Common myeloid progenitor, CD34-positive (primary cell): ENCODE results near the gene C19orf73.
"Not testable (repeated sequence)": the region's sequence is repeated elsewhere in the genome, so short reads cannot be mapped to it uniquely, and the experiment has no call there.

ENCODE experiments used
- CTCF ChIA-PET: fragments of 350-600 bp; sonication (Branson Sonifier 250); formaldehyde crosslinking; loops from one replicate; lab custom pipeline; 2021; ENCODE audit warnings: antibody characterized with exemption; lab: Charles Lee
- POLR2A ChIA-PET: fragments of 350-600 bp; sonication (Branson Sonifier 250); formaldehyde crosslinking; loops from one replicate; lab custom pipeline; 2021; ENCODE audit warnings: antibody characterized with exemption; lab: Charles Lee
- DNase-seq, 3 donors: peaks; one replicate each; pipeline versions ENCODE4 v3.0.0 to v3.0.0-alpha.2; 2013
- H3K27ac ChIP-seq, 2 experiments: 1 replicate in 1 of 2; 2 replicates in 1 of 2; pipeline ENCODE4 v1.7.0; 2013; ENCODE audit warnings: inconsistent platforms in 2 of 2, low read length in 2 of 2, mild to moderate bottlenecking in 2 of 2, low read depth in 1 of 2, moderate library complexity in 1 of 2; ENCODE audit not compliant: severe bottlenecking in 2 of 2, insufficient read depth in 1 of 2, poor library complexity in 1 of 2
- H3K27me3 ChIP-seq, 5 experiments: replicated peaks in 2 of 5; 1 replicate in 3 of 5; 2 replicates in 2 of 5; pipeline versions ENCODE4 v1.6.1 to v1.7.0; 2013; ENCODE audit warnings: low read length in 4 of 5, mild to moderate bottlenecking in 2 of 5, moderate library complexity in 2 of 5, inconsistent platforms in 1 of 5; ENCODE audit not compliant: insufficient read depth in 5 of 5, control insufficient read depth in 4 of 5
- H3K36me3 ChIP-seq, 4 experiments: 1 replicate in 2 of 4; 2 replicates in 2 of 4; pipeline versions ENCODE4 v1.6.1 to v1.7.0; 2013; ENCODE audit warnings: low read length in 3 of 4, control low read depth in 1 of 4, mild to moderate bottlenecking in 1 of 4; ENCODE audit not compliant: control insufficient read depth in 4 of 4, insufficient read depth in 4 of 4
- H3K4me1 ChIP-seq, 4 experiments: 1 replicate in 3 of 4; 2 replicates in 1 of 4; pipeline versions ENCODE4 v1.6.1 to v1.7.1; 2013; ENCODE audit warnings: low read length in 3 of 4, mild to moderate bottlenecking in 3 of 4, control low read depth in 1 of 4, inconsistent platforms in 1 of 4, moderate library complexity in 1 of 4; ENCODE audit not compliant: control insufficient read depth in 4 of 4, insufficient read depth in 4 of 4; ENCODE audit errors: control extremely low read depth in 1 of 4
- H3K4me3 ChIP-seq, 7 experiments: 1 replicate in 4 of 7; 2 replicates in 3 of 7; pipeline versions ENCODE4 v1.5.1 to v1.7.0; 2013; ENCODE audit warnings: mild to moderate bottlenecking in 7 of 7, low read length in 6 of 7, moderate library complexity in 6 of 7, inconsistent platforms in 2 of 7, low read depth in 2 of 7, control low read depth in 1 of 7; ENCODE audit not compliant: insufficient read depth in 4 of 7, control insufficient read depth in 1 of 7; ENCODE audit errors: extremely low read depth in 1 of 7
- H3K9me3 ChIP-seq, 5 experiments: 1 replicate in 4 of 5; 2 replicates in 1 of 5; pipeline versions ENCODE4 v1.6.1 to v1.7.1; 2013; ENCODE audit warnings: low read length in 4 of 5, mild to moderate bottlenecking in 2 of 5, inconsistent platforms in 1 of 5, low read depth in 1 of 5, moderate library complexity in 1 of 5; ENCODE audit not compliant: control insufficient read depth in 4 of 5, insufficient read depth in 2 of 5; ENCODE audit errors: control extremely low read depth in 1 of 5
- WGBS: methylation state at CpG from one replicate; pipeline ENCODE4 v1.1.5; 2013; ENCODE audit not compliant: insufficient coverage; 5-methylcytosine and 5-hydroxymethylcytosine counted together

The C19orf73 gene

DNA sequence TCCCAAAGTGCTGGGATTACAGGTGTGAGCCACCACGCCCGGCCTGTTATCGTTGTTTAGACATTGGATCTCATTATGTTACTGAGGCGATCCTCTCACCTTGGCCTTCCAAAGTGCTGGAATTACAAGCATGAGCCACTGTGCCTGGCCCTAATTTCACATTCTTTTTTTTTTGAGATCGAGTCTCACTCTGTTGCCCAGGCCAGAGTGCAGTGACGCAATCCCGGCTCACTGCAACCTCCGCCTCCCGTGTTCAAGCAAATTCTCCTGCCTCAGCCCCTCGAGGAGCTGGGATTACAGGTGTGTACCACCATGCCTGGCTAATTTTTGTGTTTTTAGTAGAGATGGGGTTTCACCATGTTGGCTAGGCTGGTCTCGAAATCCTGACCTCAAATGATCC lies 4.3 kb upstream of the C19orf73 start:
- peaks cover 1 to 24% (median 16%) of the 10 kb centered on the region in 4 experiments for H3K4me1 ChIP-seq
- 94% methylated on average over 10 of the region's 11 CpGs for WGBS
- DNase-seq, POLR2A ChIA-PET, H3K9me3 ChIP-seq, H3K36me3 ChIP-seq, H3K27ac ChIP-seq, H3K4me3 ChIP-seq: not testable (repeated sequence)
- CTCF ChIA-PET, result interaction anchor here (1.2 to 1.6 kb wide), 2 partner anchors 10 to 23 kb away, joined by 3 read pairs; partner anchors contain the start of gene LIN7B
- H3K27me3 ChIP-seq, result peaks cover 2 to 22% (median 11%) of the 10 kb centered on the region in 5 experiments

GRCh38 chr19:49121841-49122240 lies 2.9 kb upstream of the C19orf73 start:
- 82% methylated on average over 5 of the region's 10 CpGs for WGBS
- DNase-seq, H3K27ac ChIP-seq, H3K9me3 ChIP-seq, H3K4me3 ChIP-seq, H3K36me3 ChIP-seq, POLR2A ChIA-PET: not testable (repeated sequence)
- H3K4me1 ChIP-seq, result peaks cover 2 to 28% (median 24%) of the 10 kb centered on the region in 4 experiments
- H3K27me3 ChIP-seq, result peaks cover 2 to 22% (median 11%) of the 10 kb centered on the region in 5 experiments
- CTCF ChIA-PET, result interaction anchor here (1.6 to 2.5 kb wide), 4 partner anchors 16 to 27 kb away, joined by 3 to 11 read pairs (median 6); no protein-coding TSS in a partner anchor

GRCh38 chr19:49120868-49121267 lies 1.9 kb upstream of the C19orf73 start:
- Histone ChIP-seq H3K9me3 (no peaks in the 10 kb centered on the region), H3K4me1 (peaks cover 2 to 36% (median 25%) of the 10 kb centered on the region in 4 experiments)
- CTCF ChIA-PET, result interaction anchor here (0.7 to 2.5 kb wide), 6 partner anchors 15 to 233 kb away, joined by 3 to 11 read pairs (median 4); no protein-coding TSS in a partner anchor

GRCh38 chr19:49120325-49120683 lies 1.4 kb upstream of the C19orf73 start:
- DNase-seq, result no peak
- Histone ChIP-seq H3K4me3 (peak overlapping the region in 2 of 7 experiments; percentile 55 to 71), H3K27me3 (peaks cover 0 to 22% (median 11%) of the 10 kb centered on the region in 5 experiments), H3K27ac (no peak overlapping the region), H3K9me3 (no peaks in the 10 kb centered on the region), H3K36me3 (no peaks in the 10 kb centered on the region), H3K4me1 (peaks cover 2 to 36% (median 25%) of the 10 kb centered on the region in 4 experiments)
- CTCF ChIA-PET, result interaction anchor here (0.7 to 2.5 kb wide), 5 partner anchors 14 to 233 kb away, joined by 3 to 11 read pairs (median 4); no protein-coding TSS in a partner anchor
- 26% methylated on average over 15 of the region's 16 CpGs for WGBS
- POLR2A ChIA-PET, result no interaction called here

More at GRCh38 chr19:49120868-49121267, 1.9 kb upstream of the C19orf73 start:
- WGBS, result 100% methylated on average over 2 of the region's 2 CpGs
- no peaks in the 10 kb centered on the region for H3K36me3 ChIP-seq
- no peak overlapping the region for H3K4me3 ChIP-seq
- POLR2A ChIA-PET, result no interaction called here
- H3K27me3 ChIP-seq, result peaks cover 0 to 22% (median 11%) of the 10 kb centered on the region in 5 experiments
- H3K27ac ChIP-seq, result no peak overlapping the region
- no peak for DNase-seq

DNA sequence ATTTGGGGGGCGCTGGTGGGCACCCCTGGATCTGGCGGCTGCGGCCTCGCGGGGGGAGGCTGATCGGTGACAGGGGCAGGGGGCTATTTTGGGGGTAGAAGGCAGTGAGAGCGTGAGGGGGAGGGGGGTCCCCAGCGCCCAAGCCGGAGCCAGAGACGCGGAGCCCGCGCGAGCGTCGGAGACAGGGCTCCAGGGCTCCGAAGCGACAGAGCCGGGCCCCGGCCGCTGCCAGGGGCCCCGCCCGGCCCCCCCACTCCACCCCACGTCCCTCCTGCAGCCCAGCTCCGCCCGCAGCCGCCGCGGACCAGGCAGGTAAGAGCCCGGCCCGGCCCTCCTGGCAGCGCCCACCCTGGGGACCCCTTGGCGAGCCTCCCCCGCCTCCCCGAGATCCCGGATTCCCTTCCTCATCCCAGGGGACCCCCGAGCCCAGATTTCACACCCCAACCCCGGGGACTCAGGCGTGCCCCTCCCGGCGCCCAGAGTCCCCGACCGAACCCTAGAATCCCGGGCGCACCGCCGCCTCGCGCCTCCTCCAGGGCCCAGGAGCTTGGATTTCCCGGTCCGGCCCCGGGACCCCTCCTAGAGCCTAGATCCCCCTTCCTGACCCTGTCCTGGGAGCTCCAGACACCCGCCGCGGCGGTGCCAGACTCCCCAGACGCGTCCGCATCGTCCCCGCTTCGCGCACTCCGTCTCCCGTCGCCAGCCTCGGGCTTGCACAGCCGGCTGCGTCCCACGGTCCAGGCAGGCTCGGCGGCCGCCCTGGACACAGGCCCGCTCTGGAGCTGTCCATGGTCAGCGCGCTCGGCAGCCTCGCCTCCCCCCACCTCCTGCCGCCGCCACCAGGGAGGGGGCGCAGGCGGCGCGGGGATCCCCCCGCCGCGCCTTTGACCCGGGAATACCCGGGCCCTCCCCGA lies 725 bp upstream of the C19orf73 start, which contains the start of gene PPFIA3:
Gene PPFIA3 (plus strand): TSS at position 134 of the 914 bp plus-strand sequence. CDS start 8,330 bp downstream, outside the sequence.
- WGBS, result under 1% methylated on average over 68 of the region's 90 CpGs
- Histone ChIP-seq H3K4me3 (peak within 1 kb of the TSS; percentile 45 to 81 (median 64)), H3K9me3 (no peaks in the 10 kb centered on the region), H3K36me3 (no peaks in the 10 kb centered on the region), H3K27ac (peak within 1 kb of the TSS; percentile 25 to 89), H3K4me1 (peaks cover 2 to 41% (median 30%) of the 10 kb centered on the region in 4 experiments), H3K27me3 (peaks cover 0 to 22% (median 11%) of the 10 kb centered on the region in 5 experiments)
- POLR2A ChIA-PET, result no interaction called here
- DNase-seq, result no peak
- CTCF ChIA-PET, result interaction anchor here (1.5 to 2.5 kb wide), 4 partner anchors 14 to 80 kb away, joined by 3 to 11 read pairs (median 6); no protein-coding TSS in a partner anchor

DNA sequence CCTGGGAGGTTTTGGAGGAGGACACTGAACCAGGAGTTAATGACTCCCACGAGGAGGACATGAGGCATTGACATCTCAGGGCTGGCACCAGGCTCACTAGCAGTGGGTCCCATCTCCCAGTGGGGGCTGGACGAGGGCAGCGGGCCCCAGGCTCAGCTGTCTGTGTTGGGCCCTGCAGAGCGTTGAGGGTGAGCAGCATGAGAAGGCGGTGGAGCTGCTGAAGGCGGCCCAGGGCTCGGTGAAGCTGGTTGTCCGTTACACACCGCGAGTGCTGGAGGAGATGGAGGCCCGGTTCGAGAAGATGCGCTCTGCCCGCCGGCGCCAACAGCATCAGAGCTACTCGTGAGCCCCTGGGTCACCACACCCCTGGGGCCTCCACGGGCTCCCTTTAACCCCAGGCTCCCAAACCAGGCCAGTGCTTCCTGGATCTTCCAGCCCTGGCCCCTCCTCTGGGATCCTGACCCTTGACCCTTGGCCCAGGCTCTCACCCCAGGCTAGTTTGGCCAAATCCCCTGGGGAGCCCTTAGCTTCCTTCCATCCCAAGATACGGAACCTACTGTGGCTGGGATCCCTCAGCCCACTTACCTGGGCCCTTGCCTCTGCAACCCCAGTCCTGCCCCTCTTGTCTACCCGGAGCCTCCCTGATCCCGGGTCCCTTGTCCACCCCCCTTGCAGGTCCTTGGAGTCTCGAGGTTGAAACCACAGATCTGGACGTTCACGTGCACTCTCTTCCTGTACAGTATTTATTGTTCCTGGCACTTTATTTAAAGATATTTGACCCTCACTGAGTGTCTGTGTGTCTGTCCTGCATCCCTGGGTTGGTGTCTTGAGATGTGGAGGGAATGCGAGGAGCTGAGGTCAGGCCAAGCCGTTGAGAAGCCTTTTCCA lies 1.0 kb downstream of the C19orf73 start:
- DNase-seq, result no peak
- no peaks in the 10 kb centered on the region for H3K9me3 ChIP-seq
- H3K27me3 ChIP-seq, result peaks cover 0 to 22% (median 11%) of the 10 kb centered on the region in 5 experiments
- CTCF ChIA-PET, result interaction anchor here (1.1 to 2.3 kb wide), 3 partner anchors 10 to 81 kb away, joined by 3 to 10 read pairs (median 5); no protein-coding TSS in a partner anchor
- peak overlapping the region; percentile 45 to 81 (median 64) for H3K4me3 ChIP-seq
- H3K4me1 ChIP-seq, result peaks cover 2 to 49% (median 40%) of the 10 kb centered on the region in 4 experiments
- no peaks in the 10 kb centered on the region for H3K36me3 ChIP-seq
- POLR2A ChIA-PET, result no interaction called here
- peak overlapping the region in 1 of 2 experiments; percentile 89 for H3K27ac ChIP-seq
- WGBS, result 76% methylated on average over 23 of the region's 26 CpGs
